BLaER1 (cell line): ENCODE measurements around the gene CFAP74.
"Not testable (repeated sequence)": the region's sequence is repeated elsewhere in the genome, so short reads cannot be mapped to it uniquely, and the experiment has no call there.

Experiments used
- H3K27ac ChIP-seq: shearing (Covaris generic); formaldehyde crosslinking; 2 replicates; pipeline ENCODE4 v1.8.1; 2022
- H3K27me3 ChIP-seq: shearing (Covaris generic); formaldehyde crosslinking; 2 replicates; pipeline ENCODE4 v1.8.1; 2022
- H3K36me3 ChIP-seq: shearing (Covaris generic); formaldehyde crosslinking; 2 replicates; pipeline ENCODE4 v1.8.1; 2022
- H3K4me1 ChIP-seq: shearing (Covaris generic); formaldehyde crosslinking; 2 replicates; pipeline ENCODE4 v1.8.1; 2022
- H3K4me2 ChIP-seq: shearing (Covaris generic); formaldehyde crosslinking; 2 replicates; pipeline ENCODE4 v1.8.1; 2022
- H3K4me3 ChIP-seq: shearing (Covaris generic); formaldehyde crosslinking; 2 replicates; pipeline ENCODE4 v1.8.1; 2022
- H3K9ac ChIP-seq: shearing (Covaris generic); formaldehyde crosslinking; 2 replicates; pipeline ENCODE4 v1.8.1; 2022
- H3K9me3 ChIP-seq: shearing (Covaris generic); formaldehyde crosslinking; 2 replicates; pipeline ENCODE4 v1.8.1; 2022
- H4K20me1 ChIP-seq: shearing (Covaris generic); formaldehyde crosslinking; 2 replicates; pipeline ENCODE4 v1.8.1; 2022
- Cebpa-rat ChIP-seq: shearing (Covaris generic); IDR thresholded peaks from 2 replicates; pipeline ENCODE4 v1.8.1; 2022

CFAP74 gene

DNA sequence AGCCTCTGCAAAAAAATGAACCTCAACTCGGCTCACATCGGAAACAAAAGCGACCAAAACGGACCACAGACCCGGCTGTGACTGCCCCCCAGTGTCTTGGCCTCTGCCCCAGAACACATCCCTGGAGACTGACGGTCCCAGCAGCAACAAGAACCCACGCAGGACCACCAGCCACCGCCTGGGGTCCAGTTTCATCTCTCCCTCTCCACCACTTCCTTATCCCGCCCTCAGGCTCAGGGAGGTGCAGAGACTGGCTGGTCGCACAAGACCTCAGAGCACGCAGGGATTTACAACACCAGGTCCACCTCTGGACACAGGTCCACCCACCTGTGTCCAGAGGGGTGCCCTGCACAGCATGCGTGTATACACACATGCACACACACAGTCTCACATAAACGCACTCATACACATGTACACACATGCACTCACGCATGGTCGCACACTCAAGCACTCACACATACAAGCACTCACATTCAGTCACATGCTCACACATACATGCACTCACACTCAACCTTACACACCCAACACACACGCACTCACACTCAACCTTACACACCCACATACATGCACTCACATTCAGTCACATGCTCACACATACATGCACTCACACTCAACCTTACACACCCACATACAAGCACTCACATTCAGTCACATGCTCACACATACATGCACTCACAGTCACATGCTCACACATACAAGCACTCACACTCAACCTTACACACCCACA is 65.9 kb downstream of the CFAP74 start:
- Histone ChIP-seq H3K9me3 (peaks cover 20% of the 10 kb centered on the region), H3K4me3 (no peak overlapping the region), H3K9ac (no peak overlapping the region), H3K4me1 (peaks cover 58% of the 10 kb centered on the region), H3K27me3 (peaks cover 9% of the 10 kb centered on the region), H3K27ac (no peak overlapping the region), H3K4me2 (peak overlapping the region; percentile 79), H3K36me3 (no peaks in the 10 kb centered on the region), H4K20me1 (no peaks in the 10 kb centered on the region)
- TF ChIP-seq Cebpa-rat = no peak

DNA sequence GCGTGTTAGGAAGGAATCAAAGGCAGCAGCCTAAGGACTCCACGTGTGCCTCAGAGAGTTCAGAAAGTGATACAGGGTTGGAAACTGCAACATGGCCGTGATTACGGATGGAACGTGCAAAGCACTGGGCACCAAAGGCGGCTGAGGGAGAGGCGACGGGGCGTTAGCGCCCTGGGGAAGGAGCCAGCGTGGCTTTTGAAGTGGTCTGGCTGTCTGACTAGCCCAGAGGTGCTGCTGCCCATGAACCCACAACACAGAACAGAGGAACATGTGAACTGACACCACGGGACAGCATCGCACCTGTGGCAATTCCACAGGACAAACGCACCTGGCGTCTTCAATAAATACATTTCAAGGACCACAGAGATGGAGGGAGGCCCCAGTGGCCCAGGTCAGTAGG is 66.5 kb downstream of the CFAP74 start:
- Histone ChIP-seq H3K27me3 (peaks cover 9% of the 10 kb centered on the region), H3K9me3 (peaks cover 20% of the 10 kb centered on the region), H3K4me3 (no peak overlapping the region), H3K9ac (no peak overlapping the region), H3K36me3 (no peaks in the 10 kb centered on the region), H3K4me1 (peaks cover 51% of the 10 kb centered on the region), H3K4me2 (peak overlapping the region; percentile 79), H4K20me1 (no peaks in the 10 kb centered on the region), H3K27ac (no peak overlapping the region)
- no peak for TF ChIP-seq Cebpa-rat

DNA sequence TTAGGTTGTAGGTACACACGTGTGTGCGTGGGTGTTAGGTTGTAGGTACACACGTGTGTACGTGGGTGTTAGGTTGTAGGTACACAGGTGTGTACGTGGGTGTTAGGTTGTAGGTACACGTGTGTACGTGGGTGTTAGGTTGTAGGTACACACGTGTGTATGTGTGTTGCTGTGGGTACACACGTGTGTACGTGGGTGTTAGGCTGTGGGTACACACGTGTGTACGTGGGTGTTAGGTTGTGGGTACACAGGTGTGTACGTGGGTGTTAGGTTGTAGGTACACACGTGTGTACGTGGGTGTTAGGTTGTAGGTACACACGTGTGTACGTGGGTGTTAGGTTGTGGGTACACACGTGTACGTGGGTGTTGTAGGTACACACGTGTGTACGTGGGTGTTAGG is 68.7 kb downstream of the CFAP74 start:
- not testable (repeated sequence) for H3K4me3 ChIP-seq, H3K9ac ChIP-seq, H3K4me2 ChIP-seq, H3K27me3 ChIP-seq, H4K20me1 ChIP-seq, H3K36me3 ChIP-seq, H3K27ac ChIP-seq
- H3K4me1 ChIP-seq = peaks cover 38% of the 10 kb centered on the region
- H3K9me3 ChIP-seq = peaks cover 20% of the 10 kb centered on the region

DNA sequence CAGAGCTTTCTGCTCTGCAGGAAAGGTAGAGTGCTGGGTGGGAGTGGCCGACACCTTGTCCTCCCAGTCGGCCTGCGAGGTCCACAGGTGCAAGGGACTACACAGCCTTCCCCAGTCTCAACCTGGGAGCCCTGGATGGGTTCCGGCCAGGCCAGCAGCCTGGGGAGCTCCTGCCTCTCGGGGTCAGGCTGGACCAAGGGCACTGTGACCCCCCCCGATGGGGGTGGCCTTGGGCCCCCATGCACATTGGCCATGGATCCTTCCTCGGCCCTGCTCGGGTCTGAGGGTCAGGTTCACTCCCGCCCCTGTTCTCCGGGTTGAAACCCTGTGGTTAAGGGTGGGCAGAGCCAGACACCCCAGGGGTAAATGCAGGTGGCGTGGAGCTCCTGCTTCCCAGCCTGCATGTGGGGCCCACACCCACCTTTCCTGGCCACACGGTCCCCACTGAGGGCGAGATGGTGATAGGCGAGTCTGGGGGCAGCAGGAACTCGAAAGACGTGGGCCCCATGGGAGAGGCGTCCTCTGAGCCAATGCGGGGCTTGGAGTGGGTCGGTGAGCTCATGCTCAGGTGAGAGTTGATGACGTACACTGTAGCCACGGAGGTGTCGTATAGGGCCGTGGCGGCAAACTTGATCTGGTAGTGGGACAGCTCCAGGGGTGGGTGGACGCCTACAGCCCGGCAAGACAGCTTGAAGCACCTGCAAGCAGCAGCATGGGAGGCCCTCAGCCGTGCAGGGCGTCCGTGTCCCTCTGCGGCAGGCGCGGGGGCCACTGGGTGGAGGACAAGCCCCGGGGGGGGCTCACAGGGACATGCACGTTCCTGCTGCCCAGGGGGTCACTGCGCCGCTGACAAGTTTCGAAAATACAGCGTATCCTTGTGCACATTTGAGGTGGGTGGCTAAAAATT is 73.7 kb downstream of the CFAP74 start:
- no peaks in the 10 kb centered on the region; the same call in 1 of the 2 replicates for H3K27me3 ChIP-seq
- peaks cover 16% of the 10 kb centered on the region for H3K9me3 ChIP-seq
- TF ChIP-seq Cebpa-rat = no peak

DNA sequence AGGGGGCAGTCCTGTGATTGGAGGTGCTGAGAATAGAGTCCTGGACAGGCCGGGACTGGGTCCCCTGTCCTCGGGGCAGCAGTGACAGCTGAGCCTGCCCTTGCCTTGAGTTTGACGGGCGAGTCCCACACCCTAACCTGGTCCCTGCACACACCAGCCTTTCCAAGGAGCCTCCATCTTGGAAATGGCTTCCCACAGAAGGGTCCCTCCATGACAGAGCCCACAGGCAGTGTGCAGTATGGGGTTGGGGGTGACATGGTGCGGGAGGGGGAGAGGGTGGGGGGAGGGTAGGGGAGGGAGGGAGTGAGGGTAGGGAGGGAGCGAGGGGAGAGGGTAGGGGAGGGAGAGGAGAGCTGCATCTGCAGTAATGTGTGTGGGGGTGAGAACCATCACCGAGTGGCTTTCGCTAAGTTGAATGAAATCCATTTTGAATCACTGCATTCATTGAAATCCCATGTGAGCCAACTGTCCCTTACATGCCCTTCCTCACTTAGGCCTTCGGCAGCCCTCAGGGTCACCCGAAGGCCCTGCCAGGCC is 74.4 kb downstream of the CFAP74 start:
- Histone ChIP-seq H3K4me3 (no peak overlapping the region), H3K27ac (no peak overlapping the region), H3K27me3 (no peaks in the 10 kb centered on the region; the same call in 1 of the 2 replicates), H3K9me3 (peaks cover 9% of the 10 kb centered on the region), H3K9ac (no peak overlapping the region), H3K4me2 (peak overlapping the region; percentile 89), H3K4me1 (peaks cover 63% of the 10 kb centered on the region), H3K36me3 (no peaks in the 10 kb centered on the region), H4K20me1 (no peaks in the 10 kb centered on the region)
- no peak for TF ChIP-seq Cebpa-rat

More for the DNA sequence above, 73.7 kb downstream of the CFAP74 start:
- Histone ChIP-seq H3K4me1 (peaks cover 56% of the 10 kb centered on the region), H4K20me1 (no peaks in the 10 kb centered on the region), H3K9ac (no peak overlapping the region), H3K4me2 (peak overlapping the region; percentile 48), H3K4me3 (no peak overlapping the region), H3K27ac (no peak overlapping the region), H3K36me3 (no peaks in the 10 kb centered on the region)

DNA sequence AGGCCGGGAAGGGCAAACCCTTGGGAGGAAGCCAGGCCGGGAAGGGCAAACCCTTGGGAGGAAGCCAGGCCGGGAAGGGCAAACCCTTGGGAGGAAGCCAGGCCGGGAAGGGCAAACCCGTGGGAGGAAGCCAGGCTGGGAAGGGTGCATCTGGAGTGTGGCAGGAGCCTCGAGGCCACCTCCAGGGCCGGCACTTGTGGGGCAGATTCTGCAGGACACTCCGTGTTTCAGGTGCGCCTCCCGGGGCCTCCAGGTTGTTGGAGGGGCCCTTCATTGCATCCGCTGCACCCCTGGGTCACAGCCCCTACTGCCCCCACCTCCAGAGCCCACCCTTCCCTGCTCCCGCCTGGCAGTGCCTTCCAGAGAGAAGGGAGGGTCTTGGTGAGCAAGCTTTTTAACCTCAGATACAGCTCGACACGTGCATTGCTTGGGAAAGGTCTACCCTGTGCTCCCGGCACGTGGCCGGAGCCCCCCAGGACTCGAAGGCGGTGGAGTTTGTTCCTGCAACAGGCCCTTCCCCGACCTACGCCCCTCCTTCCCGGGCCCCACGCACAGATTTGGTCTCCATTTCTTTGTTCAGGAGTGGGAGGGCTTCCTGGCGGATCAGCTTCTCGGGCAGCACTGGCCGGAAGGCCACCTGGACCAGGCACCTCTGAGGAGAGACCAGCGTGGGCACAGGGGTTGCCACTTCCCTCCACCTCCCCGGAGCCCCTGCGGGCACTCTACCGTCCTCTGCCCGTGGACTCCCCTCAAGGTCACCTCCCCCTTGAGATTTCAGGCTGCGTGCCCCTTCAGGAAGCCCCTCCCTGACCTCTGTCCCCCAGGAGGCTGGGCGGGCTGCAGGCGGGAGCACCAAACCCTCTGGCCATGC is 75.1 kb downstream of the CFAP74 start:
- no peak for TF ChIP-seq Cebpa-rat
- Histone ChIP-seq H4K20me1 (no peaks in the 10 kb centered on the region), H3K27ac (no peak overlapping the region), H3K4me1 (peaks cover 67% of the 10 kb centered on the region), H3K9me3 (0 out of 2 replicates have a peak, but pooled peaks cover 2% of the 10 kb centered on the region), H3K4me3 (no peak overlapping the region), H3K36me3 (no peaks in the 10 kb centered on the region), H3K9ac (no peak overlapping the region), H3K4me2 (peak overlapping the region; percentile 89), H3K27me3 (no peaks in the 10 kb centered on the region; the same call in 1 of the 2 replicates)

DNA sequence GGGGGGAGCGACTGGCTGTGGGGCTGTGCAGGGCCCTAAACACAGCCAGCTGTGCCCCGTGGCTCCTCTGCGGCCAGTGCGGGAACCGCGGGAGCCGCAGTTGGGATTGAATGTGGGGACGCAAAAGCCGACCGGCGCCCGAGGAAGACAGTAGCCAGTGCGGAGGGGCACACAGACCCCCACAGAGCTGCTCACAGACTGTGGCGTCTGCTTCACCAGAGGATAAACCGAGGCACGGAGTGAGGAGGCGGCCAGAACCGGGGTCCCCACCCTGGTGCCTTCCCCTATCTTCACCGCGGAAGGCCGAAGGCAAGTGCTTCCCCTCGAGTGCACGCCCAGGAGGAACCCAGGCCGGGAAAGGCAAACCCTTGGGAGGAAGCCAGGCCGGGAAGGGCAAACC is 75.8 kb downstream of the CFAP74 start:
- Histone ChIP-seq H3K36me3 (no peaks in the 10 kb centered on the region), H3K27ac (peak overlapping the region; percentile 44; the same call in 1 of the 2 replicates), H3K4me1 (peaks cover 74% of the 10 kb centered on the region), H3K27me3 (no peaks in the 10 kb centered on the region; the same call in 1 of the 2 replicates), H3K9me3 (no peaks in the 10 kb centered on the region), H3K9ac (no peak overlapping the region), H4K20me1 (no peaks in the 10 kb centered on the region), H3K4me2 (peak overlapping the region; percentile 89), H3K4me3 (no peak overlapping the region)
- TF ChIP-seq Cebpa-rat = no peak

DNA sequence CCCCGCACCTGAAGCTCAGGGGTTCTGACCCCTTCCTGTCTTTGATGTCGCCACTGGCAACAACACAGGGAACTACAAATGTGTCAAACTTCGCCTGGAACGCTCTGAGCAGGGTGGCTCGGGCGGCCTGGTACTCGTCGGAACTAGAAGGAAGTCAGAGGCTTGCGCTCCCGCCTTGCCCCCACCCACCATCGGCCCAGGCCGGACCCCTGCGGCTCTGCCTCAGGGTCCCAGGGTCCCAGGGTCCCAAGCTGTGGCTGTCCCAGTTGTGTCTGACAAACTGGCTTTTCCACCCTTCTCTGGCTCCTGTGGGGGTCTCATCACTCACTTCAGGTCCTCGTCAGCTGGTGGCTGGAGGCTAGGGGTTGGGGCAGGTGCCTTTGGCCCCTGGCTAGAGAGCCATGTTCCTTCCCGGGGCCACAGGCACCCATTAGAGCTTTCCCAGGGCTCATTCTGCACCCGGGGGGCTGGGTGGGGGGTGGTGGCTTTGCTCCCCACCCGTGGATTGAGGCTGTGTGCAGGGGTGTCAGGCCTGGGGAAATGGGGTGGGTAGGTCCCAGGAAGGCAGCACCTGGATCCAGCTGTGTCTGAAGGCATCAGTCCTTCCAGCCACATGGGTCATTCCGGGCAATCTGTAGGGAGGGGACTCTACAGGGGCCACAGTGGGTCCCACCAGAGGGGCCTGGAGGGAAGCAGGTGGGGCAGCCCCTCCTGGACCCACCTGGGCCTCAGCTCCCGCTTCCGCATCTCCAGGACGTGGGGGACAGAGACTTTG is 76.5 kb downstream of the CFAP74 start:
- TF ChIP-seq Cebpa-rat = no peak
- Histone ChIP-seq H4K20me1 (no peaks in the 10 kb centered on the region), H3K9me3 (no peaks in the 10 kb centered on the region), H3K27ac (peak overlapping the region; percentile 44; the same call in 1 of the 2 replicates), H3K4me1 (peaks cover 81% of the 10 kb centered on the region), H3K4me3 (no peak overlapping the region), H3K9ac (no peak overlapping the region), H3K36me3 (no peaks in the 10 kb centered on the region), H3K4me2 (peak overlapping the region; percentile 89), H3K27me3 (no peaks in the 10 kb centered on the region; the same call in 1 of the 2 replicates)
